Measurements from ENCODE around the gene ZFP28. TPM values are rescaled to one million over a fixed set of nuclear protein-coding genes. Genes with fewer than 3 reads are reported as not detected.
A peak's percentile ranks its signal among the peaks of the same experiment; 100 is the strongest.

The ZFP28 gene
- total RNA-seq, 4 donors from 2014 or later = 10.2 to 19.1 (median 14.3) TPM

DNA sequence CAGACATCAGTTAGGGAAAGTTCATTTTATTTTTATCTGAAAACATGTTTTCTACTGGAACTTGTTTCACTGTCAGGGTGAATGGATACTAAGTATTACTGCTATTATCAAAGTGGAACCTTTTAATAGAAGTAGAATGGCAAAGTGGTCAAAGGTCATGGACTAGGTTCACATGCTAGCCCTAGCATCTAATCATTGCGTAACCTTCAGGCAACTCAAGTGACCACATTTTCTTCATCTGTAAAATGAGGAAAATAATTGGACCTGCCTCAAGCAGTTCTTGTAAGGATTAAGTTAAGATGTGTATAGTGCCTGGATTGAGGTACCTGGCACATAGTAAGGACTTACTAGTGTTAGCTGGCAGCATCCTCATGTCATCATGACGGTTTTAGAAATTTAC, 5.0 kb downstream of the ZFP28 start:
- Histone ChIP-seq H3K9me3 (peaks cover 4 to 80% (median 4%) of the 10 kb centered on the region in 3 donors), H3K4me3 (no peak overlapping the region), H3K27me3 (no peaks in the 10 kb centered on the region), H3K27ac (no peak overlapping the region), H3K36me3 (peaks cover 9 to 88% of the 10 kb centered on the region in 2 donors), H3K4me1 (peaks cover 0 to 25% (median 10%) of the 10 kb centered on the region in 3 donors)
- TF ChIP-seq POLR2AphosphoS5 (IDR thresholded peaks at IDR 0.05) (no peak), POLR2A (IDR thresholded peaks at IDR 0.05) (no peak), EP300 (IDR thresholded peaks at IDR 0.05) (no peak)
- TF ChIP-seq, protein P1, sequence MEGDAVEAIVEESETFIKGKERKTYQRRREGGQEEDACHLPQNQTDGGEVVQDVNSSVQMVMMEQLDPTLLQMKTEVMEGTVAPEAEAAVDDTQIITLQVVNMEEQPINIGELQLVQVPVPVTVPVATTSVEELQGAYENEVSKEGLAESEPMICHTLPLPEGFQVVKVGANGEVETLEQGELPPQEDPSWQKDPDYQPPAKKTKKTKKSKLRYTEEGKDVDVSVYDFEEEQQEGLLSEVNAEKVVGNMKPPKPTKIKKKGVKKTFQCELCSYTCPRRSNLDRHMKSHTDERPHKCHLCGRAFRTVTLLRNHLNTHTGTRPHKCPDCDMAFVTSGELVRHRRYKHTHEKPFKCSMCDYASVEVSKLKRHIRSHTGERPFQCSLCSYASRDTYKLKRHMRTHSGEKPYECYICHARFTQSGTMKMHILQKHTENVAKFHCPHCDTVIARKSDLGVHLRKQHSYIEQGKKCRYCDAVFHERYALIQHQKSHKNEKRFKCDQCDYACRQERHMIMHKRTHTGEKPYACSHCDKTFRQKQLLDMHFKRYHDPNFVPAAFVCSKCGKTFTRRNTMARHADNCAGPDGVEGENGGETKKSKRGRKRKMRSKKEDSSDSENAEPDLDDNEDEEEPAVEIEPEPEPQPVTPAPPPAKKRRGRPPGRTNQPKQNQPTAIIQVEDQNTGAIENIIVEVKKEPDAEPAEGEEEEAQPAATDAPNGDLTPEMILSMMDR (IDR thresholded peaks at IDR 0.05) = no peak
- 100% methylated on average over 1 of the region's 2 CpGs for WGBS, 2 donors (ENCODE audit: low coverage in 1 of 2)
- ATAC-seq = no peak

DNA sequence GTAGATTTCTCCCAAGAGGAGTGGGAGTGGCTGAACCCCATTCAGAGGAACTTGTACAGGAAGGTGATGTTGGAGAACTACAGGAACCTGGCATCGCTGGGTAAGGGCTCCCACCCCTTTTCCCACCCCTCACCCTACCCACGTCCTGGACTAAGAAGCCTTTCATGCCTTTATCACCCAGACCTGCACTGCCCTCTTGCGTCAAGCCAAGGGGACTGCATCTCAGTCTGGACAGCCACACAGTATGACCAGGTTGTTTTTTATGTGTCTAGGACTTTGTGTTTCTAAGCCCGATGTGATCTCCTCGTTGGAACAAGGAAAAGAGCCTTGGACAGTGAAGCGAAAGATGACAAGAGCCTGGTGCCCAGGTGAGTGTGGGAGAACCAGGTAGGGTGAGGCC, 8.8 kb downstream of the ZFP28 start:
- TF ChIP-seq, protein P1 (IDR thresholded peaks at IDR 0.05) = no peak
- TF ChIP-seq POLR2AphosphoS5 (IDR thresholded peaks at IDR 0.05) (no peak), EP300 (IDR thresholded peaks at IDR 0.05) (no peak), POLR2A (IDR thresholded peaks at IDR 0.05) (no peak)
- H3K27ac ChIP-seq = no peak overlapping the region
- 52 to 79% methylated on average over 2 to 5 of the region's 6 CpGs for WGBS, 2 donors (ENCODE audit: low coverage in 1 of 2)
- no peaks in the 10 kb centered on the region for H3K27me3 ChIP-seq
- no peak overlapping the region for H3K4me3 ChIP-seq
- peaks cover 32 to 98% of the 10 kb centered on the region in 2 donors for H3K36me3 ChIP-seq
- ATAC-seq = no peak
- no peaks in the 10 kb centered on the region for H3K4me1 ChIP-seq
- peaks cover 4 to 96% (median 4%) of the 10 kb centered on the region in 3 donors for H3K9me3 ChIP-seq

DNA sequence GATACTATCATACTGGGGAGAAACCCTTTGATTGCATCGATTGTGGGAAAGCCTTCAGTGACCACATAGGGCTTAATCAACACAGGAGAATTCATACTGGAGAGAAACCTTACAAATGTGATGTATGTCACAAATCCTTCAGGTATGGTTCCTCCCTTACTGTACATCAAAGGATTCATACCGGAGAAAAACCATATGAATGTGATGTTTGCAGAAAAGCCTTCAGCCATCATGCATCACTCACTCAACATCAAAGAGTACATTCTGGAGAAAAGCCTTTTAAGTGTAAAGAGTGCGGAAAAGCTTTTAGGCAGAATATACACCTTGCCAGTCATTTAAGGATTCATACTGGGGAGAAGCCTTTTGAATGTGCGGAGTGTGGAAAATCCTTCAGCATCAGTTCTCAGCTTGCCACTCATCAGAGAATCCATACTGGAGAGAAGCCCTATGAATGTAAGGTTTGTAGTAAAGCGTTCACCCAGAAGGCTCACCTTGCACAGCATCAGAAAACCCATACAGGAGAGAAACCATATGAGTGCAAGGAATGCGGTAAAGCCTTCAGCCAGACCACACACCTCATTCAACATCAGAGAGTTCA, 15.6 kb downstream of the ZFP28 start:
- 79 to 87% methylated on average over 6 of the region's 6 CpGs for WGBS, 2 donors (ENCODE audit: low coverage in 1 of 2)
- ATAC-seq = no peak
- Histone ChIP-seq H3K4me1 (no peaks in the 10 kb centered on the region), H3K27me3 (no peaks in the 10 kb centered on the region), H3K9me3 (peaks cover 0 to 100% (median 10%) of the 10 kb centered on the region in 3 donors), H3K36me3 (peaks cover 29 to 86% of the 10 kb centered on the region in 2 donors), H3K27ac (no peak overlapping the region), H3K4me3 (no peak overlapping the region)
- TF ChIP-seq EP300 (IDR thresholded peaks at IDR 0.05) (no peak), POLR2A (IDR thresholded peaks at IDR 0.05) (no peak), POLR2AphosphoS5 (IDR thresholded peaks at IDR 0.05) (no peak)
- TF ChIP-seq, protein P1 (IDR thresholded peaks at IDR 0.05) = no peak

- peaks cover 0 to 30% of the 10 kb centered on the region in 2 donors for H3K36me3 ChIP-seq
- no peak overlapping the region for H3K4me3 ChIP-seq
- WGBS, 2 donors (ENCODE audit: low coverage in 1 of 2) = 93 to 100% methylated on average over 1 to 2 of the region's 2 CpGs
- H3K27ac ChIP-seq = no peak overlapping the region
- no peaks in the 10 kb centered on the region for H3K27me3 ChIP-seq
- H3K9me3 ChIP-seq = peaks cover 0 to 87% (median 3%) of the 10 kb centered on the region in 3 donors
- no peak for ATAC-seq
- TF ChIP-seq POLR2AphosphoS5 (IDR thresholded peaks at IDR 0.05) (no peak), EP300 (IDR thresholded peaks at IDR 0.05) (no peak), POLR2A (IDR thresholded peaks at IDR 0.05) (no peak)
- TF ChIP-seq, protein P1 (IDR thresholded peaks at IDR 0.05) = no peak
- peaks cover 0 to 13% (median 0%) of the 10 kb centered on the region in 3 donors for H3K4me1 ChIP-seq
Observed at GRCh38 chr19:56562766-56563165, 24.0 kb downstream of the ZFP28 start.

DNA sequence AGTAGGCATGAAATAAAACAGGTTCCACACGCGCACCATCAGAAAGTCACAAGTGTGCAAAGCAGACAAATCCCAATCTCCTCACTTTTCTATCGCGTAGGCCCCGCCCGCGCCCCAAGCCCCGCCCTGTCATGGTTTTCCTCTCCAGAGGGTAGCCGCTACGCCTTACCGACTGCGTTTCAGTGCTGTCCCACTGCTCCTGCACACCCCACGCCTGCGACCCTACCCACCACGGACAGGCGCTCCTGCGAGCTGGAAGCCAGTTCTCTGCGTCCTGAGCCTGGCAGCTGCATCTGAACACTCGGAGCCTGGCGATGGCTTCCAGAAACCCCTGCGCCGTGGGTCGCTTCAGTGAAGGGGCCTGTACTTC, 28.1 kb downstream of the ZFP28 start:
- ATAC-seq = peak; percentile 44

More for the DNA sequence above, 28.1 kb downstream of the ZFP28 start:
- Histone ChIP-seq H3K4me1 (peaks cover 0 to 22% (median 4%) of the 10 kb centered on the region in 3 donors), H3K36me3 (peaks cover 9 to 51% of the 10 kb centered on the region in 2 donors), H3K9me3 (peaks cover 2 to 77% (median 3%) of the 10 kb centered on the region in 3 donors), H3K27ac (peak overlapping the region; percentile 62 to 89 (median 88)), H3K4me3 (peak overlapping the region; percentile 81 to 86), H3K27me3 (no peaks in the 10 kb centered on the region)
- TF ChIP-seq, protein P1 (IDR thresholded peaks at IDR 0.05) = no peak
- TF ChIP-seq POLR2AphosphoS5 (IDR thresholded peaks at IDR 0.05) = no peak
- no peak for TF ChIP-seq EP300 (IDR thresholded peaks at IDR 0.05)
- TF ChIP-seq POLR2A (IDR thresholded peaks at IDR 0.05) = no peak
- 1% methylated on average over 11 of the region's 23 CpGs; no CpG with 5 or more reads in 1 of the 2 donors for WGBS, 2 donors (ENCODE audit: low coverage in 1 of 2)

All from gastroesophageal sphincter (tissue), 4 donors.